Stomach smooth muscle (tissue), 2 donors: Measurements from ENCODE around the gene VCPKMT.

ENCODE experiments used
- H3K27ac ChIP-seq: one replicate; pipeline ENCODE4 v1.7.0; 2013; ENCODE audit warnings: mild to moderate bottlenecking, low read length, inconsistent platforms
- H3K27me3 ChIP-seq, 2 donors: one replicate each; pipeline ENCODE4 v1.7.0; 2013; ENCODE audit warnings: low read length in 2 of 2; ENCODE audit not compliant: insufficient read depth in 2 of 2, control insufficient read depth in 1 of 2
- H3K36me3 ChIP-seq, 2 donors: one replicate each; pipeline ENCODE4 v1.7.0; 2013; ENCODE audit warnings: low read length in 2 of 2; ENCODE audit not compliant: control insufficient read depth in 2 of 2, insufficient read depth in 2 of 2
- H3K4me1 ChIP-seq: one replicate; pipeline ENCODE4 v1.7.0; 2013; ENCODE audit warnings: low read length; ENCODE audit not compliant: control insufficient read depth, insufficient read depth
- H3K4me3 ChIP-seq, 2 donors: one replicate each; pipeline ENCODE4 v1.7.0; 2013; ENCODE audit warnings: low read length in 2 of 2
- H3K9ac ChIP-seq, 2 donors: one replicate each; pipeline ENCODE4 v1.7.0; 2013; ENCODE audit warnings: low read length in 2 of 2, mild to moderate bottlenecking in 1 of 2
- H3K9me3 ChIP-seq, 2 donors: one replicate each; pipeline ENCODE4 v1.7.0; 2013; ENCODE audit warnings: low read length in 2 of 2; ENCODE audit not compliant: control insufficient read depth in 2 of 2
- donor health status: healthy.
- donor health status: Pancreatic carcinoma.

The VCPKMT gene

DNA sequence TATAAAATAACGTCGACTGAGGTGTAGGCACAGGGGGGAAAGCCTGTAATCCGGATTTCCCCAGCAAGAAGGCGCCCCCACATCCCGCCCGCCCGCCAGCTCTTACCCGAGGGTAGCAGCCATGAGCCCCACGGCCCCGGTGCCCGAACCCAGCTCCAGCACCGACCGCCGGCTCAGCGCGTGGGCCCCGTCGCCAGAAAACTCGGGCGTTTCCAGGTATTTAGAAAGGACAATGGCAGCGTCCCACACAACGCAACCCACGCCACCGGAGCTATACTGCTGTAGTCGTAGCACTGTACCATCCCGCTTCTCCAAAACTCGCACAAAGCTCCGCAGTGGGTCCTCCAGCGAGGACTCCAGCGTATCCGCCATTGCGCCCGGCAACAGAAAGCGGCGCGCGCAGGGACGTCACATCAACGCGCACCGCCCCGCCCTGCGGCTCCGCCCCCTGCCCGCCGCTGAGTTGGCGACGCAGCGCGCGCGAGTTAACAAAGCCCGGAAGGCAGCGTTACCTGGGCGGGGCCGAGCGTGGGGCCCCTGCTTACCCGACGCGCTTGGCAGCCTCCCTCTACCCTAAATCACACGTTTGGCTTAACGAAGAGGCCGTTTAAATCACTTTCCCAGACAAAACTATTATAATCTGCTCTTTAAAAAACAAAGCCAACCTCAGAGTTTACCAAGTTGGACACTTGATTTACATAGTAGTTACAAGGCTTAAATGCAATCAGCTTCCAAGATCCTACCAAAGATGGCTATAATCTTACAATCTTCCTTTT lies at the start of gene VCPKMT:
Gene VCPKMT, minus strand, starts transcription at position 392 of the 776 bp plus-strand sequence. Its CDS starts 20 bp downstream, at position 372.
- Histone ChIP-seq H3K4me3 (peak within 1 kb of the TSS; percentile 86 to 89), H3K36me3 (peaks cover 12 to 19% of the 10 kb centered on the region in 2 donors), H3K4me1 (peaks cover 7% of the 10 kb centered on the region), H3K27ac (peak within 1 kb of the TSS; percentile 43), H3K27me3 (no peaks in the 10 kb centered on the region), H3K9ac (peak within 1 kb of the TSS; percentile 74 to 76), H3K9me3 (no peaks in the 10 kb centered on the region)

DNA sequence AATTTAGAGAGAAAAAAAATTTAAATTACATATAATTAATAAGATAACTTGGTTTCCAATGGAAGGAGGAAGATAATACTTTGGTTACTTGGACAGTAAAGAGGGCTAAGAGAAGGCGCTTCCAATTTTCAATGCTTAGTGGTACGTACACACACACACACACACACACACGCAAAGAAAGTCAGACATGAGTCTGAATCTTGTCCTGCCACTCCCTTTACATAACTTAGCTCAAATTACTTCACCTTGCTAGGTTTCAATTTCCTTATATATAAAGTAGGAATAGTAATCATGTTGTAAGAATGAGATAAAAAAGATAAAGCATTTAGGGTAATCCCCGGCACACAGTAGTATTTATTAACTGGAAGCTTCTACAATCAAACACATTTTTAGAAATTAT lies 39.7 kb upstream of the VCPKMT start:
- H3K27me3 ChIP-seq: no peaks in the 10 kb centered on the region
- no peaks in the 10 kb centered on the region for H3K9me3 ChIP-seq
- H3K4me3 ChIP-seq: no peak overlapping the region
- H3K4me1 ChIP-seq: no peaks in the 10 kb centered on the region
- no peak overlapping the region for H3K9ac ChIP-seq
- H3K27ac ChIP-seq: no peak overlapping the region
- peaks cover 12 to 17% of the 10 kb centered on the region in 2 donors for H3K36me3 ChIP-seq

GRCh38 chr14:50148799-50149198 lies 32.4 kb upstream of the VCPKMT start:
- H3K27me3 ChIP-seq: no peaks in the 10 kb centered on the region
- peaks cover 9 to 10% of the 10 kb centered on the region in 2 donors for H3K36me3 ChIP-seq
- H3K4me3 ChIP-seq: no peak overlapping the region

GRCh38 chr14:50139192-50139591 lies 22.8 kb upstream of the VCPKMT start:
- H3K9ac ChIP-seq: no peak overlapping the region
- H3K27me3 ChIP-seq: no peaks in the 10 kb centered on the region
- no peaks in the 10 kb centered on the region for H3K9me3 ChIP-seq
- H3K4me1 ChIP-seq: no peaks in the 10 kb centered on the region
- H3K4me3 ChIP-seq: no peak overlapping the region
- H3K27ac ChIP-seq: no peak overlapping the region
- H3K36me3 ChIP-seq: peaks cover 0 to 3% of the 10 kb centered on the region in 2 donors

More at GRCh38 chr14:50148799-50149198, 32.4 kb upstream of the VCPKMT start:
- Histone ChIP-seq H3K9ac (no peak overlapping the region), H3K27ac (no peak overlapping the region), H3K9me3 (no peaks in the 10 kb centered on the region), H3K4me1 (no peaks in the 10 kb centered on the region)

GRCh38 chr14:50127802-50128201 lies 11.4 kb upstream of the VCPKMT start:
- Histone ChIP-seq H3K4me3 (no peak overlapping the region), H3K36me3 (peaks cover 9 to 12% of the 10 kb centered on the region in 2 donors), H3K9ac (no peak overlapping the region), H3K9me3 (no peaks in the 10 kb centered on the region), H3K27me3 (no peaks in the 10 kb centered on the region), H3K4me1 (no peaks in the 10 kb centered on the region), H3K27ac (no peak overlapping the region)

- no peaks in the 10 kb centered on the region for H3K4me1 ChIP-seq
- H3K27ac ChIP-seq: no peak overlapping the region
- no peak overlapping the region for H3K4me3 ChIP-seq
- H3K36me3 ChIP-seq: peaks cover 4 to 7% of the 10 kb centered on the region in 2 donors
- no peaks in the 10 kb centered on the region for H3K9me3 ChIP-seq
- no peak overlapping the region for H3K9ac ChIP-seq
- H3K27me3 ChIP-seq: no peaks in the 10 kb centered on the region
Observed at GRCh38 chr14:50123062-50123461, 6.7 kb upstream of the VCPKMT start.

- Histone ChIP-seq H3K27ac (no peak overlapping the region), H3K9me3 (no peaks in the 10 kb centered on the region), H3K4me1 (no peaks in the 10 kb centered on the region), H3K9ac (no peak overlapping the region), H3K4me3 (no peak overlapping the region), H3K36me3 (peaks cover 4 to 7% of the 10 kb centered on the region in 2 donors), H3K27me3 (no peaks in the 10 kb centered on the region)
Observed at GRCh38 chr14:50122291-50122690, 5.9 kb upstream of the VCPKMT start.

DNA sequence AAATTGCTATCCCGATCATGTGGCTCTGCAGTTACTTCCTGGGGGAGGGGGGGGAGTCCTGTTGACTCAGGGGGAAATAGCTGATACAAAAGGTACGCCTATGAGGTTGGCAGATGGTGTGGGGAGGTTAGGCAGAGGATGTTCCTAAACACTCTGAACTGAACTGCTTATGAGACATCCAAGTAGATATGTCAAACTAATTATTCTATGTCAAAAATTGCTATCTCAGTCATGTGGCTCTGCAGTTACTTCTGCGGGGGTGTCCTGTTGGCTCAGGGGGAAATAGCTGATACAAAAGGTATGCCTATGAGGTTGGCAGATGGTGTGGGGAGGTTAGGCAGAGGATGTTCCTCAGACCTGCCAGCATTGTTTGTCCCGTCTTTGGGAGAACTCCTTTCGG lies 5.1 kb upstream of the VCPKMT start:
- no peaks in the 10 kb centered on the region for H3K27me3 ChIP-seq
- no peaks in the 10 kb centered on the region for H3K9me3 ChIP-seq
- no peaks in the 10 kb centered on the region for H3K4me1 ChIP-seq
- H3K4me3 ChIP-seq: no peak overlapping the region
- H3K27ac ChIP-seq: no peak overlapping the region
- H3K9ac ChIP-seq: no peak overlapping the region
- H3K36me3 ChIP-seq: peaks cover 4 to 7% of the 10 kb centered on the region in 2 donors

DNA sequence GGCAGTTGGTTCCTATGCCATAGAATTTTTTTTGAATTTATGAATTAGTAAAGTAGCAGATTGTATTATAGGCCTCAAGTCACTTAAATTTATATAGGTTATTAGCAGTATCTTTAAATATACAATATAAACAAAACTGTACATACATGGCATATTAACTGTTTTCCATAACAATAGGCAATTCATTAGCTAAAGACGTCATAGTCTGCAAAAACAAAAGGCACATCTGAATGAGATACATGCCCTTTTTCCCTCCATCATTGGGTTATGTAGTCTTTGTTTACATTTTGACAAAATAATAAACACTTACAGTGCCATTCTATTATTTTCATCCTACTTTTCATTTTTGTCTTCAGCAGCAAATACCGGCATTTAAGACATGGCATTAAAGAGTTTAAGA lies 1.1 kb upstream of the VCPKMT start:
- no peak overlapping the region for H3K27ac ChIP-seq
- peaks cover 7% of the 10 kb centered on the region for H3K4me1 ChIP-seq
- no peak overlapping the region for H3K9ac ChIP-seq
- H3K27me3 ChIP-seq: no peaks in the 10 kb centered on the region
- H3K4me3 ChIP-seq: no peak overlapping the region
- H3K36me3 ChIP-seq: peaks cover 9 to 13% of the 10 kb centered on the region in 2 donors
- no peaks in the 10 kb centered on the region for H3K9me3 ChIP-seq

DNA sequence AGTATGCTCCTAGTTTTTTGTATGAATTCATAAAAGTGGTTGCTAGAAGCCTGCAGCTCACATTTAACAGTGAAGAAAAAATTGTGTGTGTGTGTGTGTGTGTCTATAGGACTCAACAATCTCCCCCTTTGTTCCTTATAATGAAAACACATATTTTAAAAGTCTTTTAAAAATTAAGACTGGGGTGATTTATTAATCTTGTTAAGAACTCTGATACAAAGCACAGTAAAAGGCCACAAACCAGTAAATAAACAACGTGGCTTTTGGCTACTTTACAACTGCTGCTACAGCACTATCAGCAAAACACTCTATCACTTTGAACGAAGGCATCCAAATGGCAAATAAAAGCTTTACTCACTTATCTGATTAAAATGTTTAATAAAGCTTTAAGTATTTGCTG lies 594 bp upstream of the VCPKMT start:
- no peaks in the 10 kb centered on the region for H3K27me3 ChIP-seq
- peak overlapping the region; percentile 52 to 76 for H3K9ac ChIP-seq
- no peaks in the 10 kb centered on the region for H3K9me3 ChIP-seq
- peaks cover 9 to 15% of the 10 kb centered on the region in 2 donors for H3K36me3 ChIP-seq
- H3K4me3 ChIP-seq: peak overlapping the region; percentile 86 to 89
- H3K4me1 ChIP-seq: peaks cover 7% of the 10 kb centered on the region
- peak overlapping the region; percentile 43 for H3K27ac ChIP-seq

GRCh38 chr14:50113381-50114035 lies 2.9 kb downstream of the VCPKMT start:
- no peak overlapping the region for H3K27ac ChIP-seq
- no peaks in the 10 kb centered on the region for H3K27me3 ChIP-seq

More at GRCh38 chr14:50113381-50114035, 2.9 kb downstream of the VCPKMT start:
- peaks cover 17 to 25% of the 10 kb centered on the region in 2 donors for H3K36me3 ChIP-seq
- no peak overlapping the region for H3K4me3 ChIP-seq
- H3K9me3 ChIP-seq: no peaks in the 10 kb centered on the region
- no peak overlapping the region for H3K9ac ChIP-seq
- H3K4me1 ChIP-seq: peaks cover 7% of the 10 kb centered on the region
